ENCODE data around the gene MRPS22. TPM values are rescaled to one million over a fixed set of nuclear protein-coding genes. Genes with fewer than 3 reads are reported as not detected.

Gene MRPS22
- total RNA-seq: 65.1 TPM

DNA sequence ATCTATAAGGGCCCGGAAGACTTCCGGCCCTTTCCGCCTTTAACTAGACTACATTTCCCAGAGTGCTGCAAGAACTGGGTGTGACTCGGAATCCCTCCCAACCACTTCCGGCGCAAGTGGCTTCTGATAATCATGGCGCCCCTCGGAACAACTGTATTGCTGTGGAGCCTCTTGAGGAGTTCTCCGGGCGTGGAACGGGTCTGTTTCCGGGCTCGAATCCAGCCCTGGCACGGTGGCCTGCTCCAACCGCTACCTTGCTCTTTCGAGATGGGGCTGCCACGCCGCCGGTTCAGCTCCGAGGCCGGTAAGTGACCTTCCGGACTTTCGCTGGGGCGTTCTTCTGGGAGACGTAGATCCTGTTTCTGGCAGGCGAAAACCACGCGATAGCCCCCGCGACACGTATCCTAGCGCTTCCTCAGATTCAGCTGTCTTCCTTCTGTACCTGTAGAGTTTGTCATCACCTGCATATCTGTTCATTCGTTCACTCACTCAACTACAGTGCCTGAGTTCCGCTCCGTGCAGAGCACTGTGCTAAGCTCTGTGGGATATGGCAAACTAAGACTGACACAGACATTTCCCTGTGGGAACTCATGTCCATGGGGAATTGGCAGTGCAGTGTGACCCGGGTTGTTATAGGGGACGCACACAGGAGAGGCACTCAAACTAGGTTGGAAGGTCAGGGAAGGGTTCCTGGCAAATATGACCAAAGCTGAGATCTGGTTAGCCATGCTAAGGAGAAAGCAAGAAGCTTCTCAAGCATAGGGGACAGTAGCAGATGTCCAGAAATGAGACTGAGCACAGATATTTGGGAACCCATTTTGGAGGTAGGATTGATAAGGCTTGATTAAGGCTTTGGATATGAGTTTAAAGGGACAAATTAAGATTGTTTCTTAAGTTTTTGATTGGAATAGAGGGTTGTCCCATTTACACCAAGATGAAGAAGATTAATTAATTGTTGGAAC is at the start of gene MRPS22:
MRPS22 (plus strand) TSS at position 126 of the 962 bp plus-strand sequence; CDS start at position 133, 7 bp downstream.

DNA sequence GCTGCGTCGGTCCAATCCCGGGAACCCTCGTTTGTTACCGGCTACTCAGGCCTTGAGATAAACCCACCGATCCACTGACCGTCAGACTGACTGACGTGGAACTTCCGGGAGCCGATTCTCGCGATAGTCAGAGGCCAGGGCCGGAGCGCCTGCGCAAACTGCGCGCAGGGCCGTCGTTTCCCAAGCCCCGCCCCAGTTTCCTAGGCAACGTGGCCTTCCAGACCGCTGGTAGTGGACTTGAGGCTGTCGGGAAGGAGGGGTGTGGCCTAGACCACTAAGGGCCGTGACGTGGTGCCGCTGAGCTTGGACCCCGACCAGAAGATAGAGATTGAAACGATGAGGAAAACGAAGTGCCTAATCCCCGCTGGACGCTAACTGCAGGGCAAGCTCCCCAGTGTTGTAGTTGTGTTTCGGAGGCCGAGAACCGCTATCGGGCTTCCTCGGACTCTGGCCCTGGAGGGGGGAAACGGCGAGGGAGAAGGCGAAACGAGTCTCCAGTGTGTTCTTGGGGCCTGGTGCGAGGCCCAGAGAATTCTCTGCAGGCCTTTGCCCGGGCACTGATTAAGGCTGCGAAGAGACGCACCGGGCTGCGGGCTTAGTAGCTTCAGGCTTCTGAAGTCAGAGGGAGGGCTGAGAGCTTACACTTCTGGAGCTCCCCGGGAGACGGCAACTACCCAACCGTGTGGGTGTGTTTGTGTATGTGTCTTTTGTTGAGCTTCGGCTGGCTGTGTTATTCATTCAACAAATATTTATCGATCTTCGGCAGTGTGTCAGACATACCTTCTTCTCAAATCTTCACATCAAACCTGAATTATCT is 45.9 kb downstream of the MRPS22 start, which contains the start of gene COPB2:
COPB2 (minus strand) TSS at position 96 of the 817 bp plus-strand sequence. CDS start 97 bp downstream, outside the sequence.

Other genes with a start within 250 kb of the MRPS22 start
- gene COPB2, start 45.6 kb downstream of the MRPS22 start, total RNA-seq: 140 TPM
- gene RBP2, start 132.5 kb downstream of the MRPS22 start, total RNA-seq: not detected
- 80.8 TPM for gene RBP1, start 195.7 kb downstream of the MRPS22 start, total RNA-seq

All from camera-type eye (tissue), 1 donor.